NT2/D1 (cell line): ENCODE data around the gene RAMP3.

ENCODE experiments used
- SUZ12 ChIP-seq: IDR thresholded peaks from 2 replicates; pipeline ENCODE4 v1.6.1; 2011; ENCODE audit not compliant: insufficient read length, insufficient read depth; ENCODE audit errors: extremely low read depth
- YY1 ChIP-seq: IDR thresholded peaks from 2 replicates; pipeline ENCODE4 v1.6.1; 2011; ENCODE audit not compliant: insufficient read length, insufficient read depth
- ZNF274 ChIP-seq: IDR thresholded peaks from 2 replicates; pipeline ENCODE4 v1.6.1; 2011; ENCODE audit warnings: mild to moderate bottlenecking, low read depth, low read length

- no peak for TF ChIP-seq ZNF274
- no peak for TF ChIP-seq YY1
- no peak for TF ChIP-seq SUZ12
Observed at GRCh38 chr7:45133352-45133751, 24.2 kb upstream of the RAMP3 start.
